GM12892 (cell line): Measurements from ENCODE around the gene PHF21B.

Experiments
- POLR2A ChIP-seq: IDR thresholded peaks from 2 replicates; pipeline ENCODE4 v1.6.1; 2011; ENCODE audit warnings: low read depth, low read length, control low read depth
- POLR2AphosphoS5 ChIP-seq: IDR thresholded peaks from 2 replicates; pipeline ENCODE4 v1.6.1; 2011; ENCODE audit warnings: low read depth, low read length, control low read depth

GRCh38 chr22:44839721-44840120 lies 170.1 kb downstream of the PHF21B start:
- no peak for TF ChIP-seq POLR2A
- TF ChIP-seq POLR2AphosphoS5: no peak
